Neural crest cell (in vitro differentiated cells): Measurements from ENCODE around the gene ULBP1. TPM values are rescaled to one million over a fixed set of nuclear protein-coding genes. Genes with fewer than 3 reads are reported as not detected.

Source experiments
- DNase-seq: peaks from one replicate; pipeline ENCODE4 v3.0.0; 2021; ENCODE audit warnings: low read depth, mixed read lengths, low spot score
- H3K27ac Mint-ChIP-seq: one replicate; pipeline ENCODE4 v1.8.0; 2021; ENCODE audit warnings: mild to moderate bottlenecking, mixed read lengths; ENCODE audit not compliant: unreplicated experiment
- H3K27me3 Mint-ChIP-seq: 2 replicates; pipeline ENCODE4 v1.8.0; 2021; ENCODE audit warnings: low read depth, mild to moderate bottlenecking, mixed read lengths
- H3K36me3 Mint-ChIP-seq: 2 replicates; pipeline ENCODE4 v1.8.0; 2021; ENCODE audit warnings: low read depth, mild to moderate bottlenecking, mixed read lengths
- H3K4me1 Mint-ChIP-seq: 2 replicates; pipeline ENCODE4 v1.8.0; 2021; ENCODE audit warnings: mixed read lengths
- H3K4me3 Mint-ChIP-seq: one replicate; pipeline ENCODE4 v1.8.0; 2021; ENCODE audit warnings: mild to moderate bottlenecking, mixed read lengths
- H3K9me3 Mint-ChIP-seq: 2 replicates; pipeline ENCODE4 v1.8.0; 2021; ENCODE audit warnings: mixed read lengths
- total RNA-seq: library from RNA; stranded (reverse); gene quantifications from 2 replicates; pipeline ENCODE4 v1.2.1, GENCODE V29; 2021
- TF ChIP-seq, protein P1 (sequence below): fragments of 200-600 bp; sonication (generic); conservative IDR thresholded peaks from 2 replicates; pipeline ENCODE4 v1.5.0; 2021; ENCODE audit warnings: antibody characterized with exemption, mild to moderate bottlenecking

Gene ULBP1
- total RNA-seq, 1 donor from 2014 or later, result 2.3 TPM

DNA sequence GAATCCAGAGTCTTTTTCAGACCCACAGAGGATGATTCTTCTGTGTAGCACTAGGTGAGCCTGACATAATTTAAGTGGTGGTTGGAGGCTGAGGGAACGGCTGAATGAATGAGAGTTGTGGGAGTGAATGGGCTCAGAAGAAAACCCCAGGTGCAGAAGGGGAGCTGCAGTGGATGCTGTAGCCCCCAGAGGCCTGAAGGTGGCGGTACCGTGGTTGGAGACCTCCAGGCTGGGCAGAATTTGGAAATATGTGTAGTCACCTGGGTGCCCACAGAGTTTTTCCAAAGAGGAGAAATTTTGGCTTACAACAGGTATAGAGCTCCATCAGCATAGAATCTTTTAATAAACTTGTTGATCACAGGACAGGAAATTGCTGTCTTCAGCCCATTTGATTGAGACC lies 34.3 kb upstream of the ULBP1 start:
- no peak overlapping the region for H3K4me3 Mint-ChIP-seq
- no peak for DNase-seq
- H3K4me1 Mint-ChIP-seq, result peaks cover 4% of the 10 kb centered on the region
- H3K36me3 Mint-ChIP-seq, result no peaks in the 10 kb centered on the region
- H3K27me3 Mint-ChIP-seq, result peaks cover 93% of the 10 kb centered on the region
- no peak overlapping the region for H3K27ac Mint-ChIP-seq
- no peaks in the 10 kb centered on the region for H3K9me3 Mint-ChIP-seq
- TF ChIP-seq, protein P1, sequence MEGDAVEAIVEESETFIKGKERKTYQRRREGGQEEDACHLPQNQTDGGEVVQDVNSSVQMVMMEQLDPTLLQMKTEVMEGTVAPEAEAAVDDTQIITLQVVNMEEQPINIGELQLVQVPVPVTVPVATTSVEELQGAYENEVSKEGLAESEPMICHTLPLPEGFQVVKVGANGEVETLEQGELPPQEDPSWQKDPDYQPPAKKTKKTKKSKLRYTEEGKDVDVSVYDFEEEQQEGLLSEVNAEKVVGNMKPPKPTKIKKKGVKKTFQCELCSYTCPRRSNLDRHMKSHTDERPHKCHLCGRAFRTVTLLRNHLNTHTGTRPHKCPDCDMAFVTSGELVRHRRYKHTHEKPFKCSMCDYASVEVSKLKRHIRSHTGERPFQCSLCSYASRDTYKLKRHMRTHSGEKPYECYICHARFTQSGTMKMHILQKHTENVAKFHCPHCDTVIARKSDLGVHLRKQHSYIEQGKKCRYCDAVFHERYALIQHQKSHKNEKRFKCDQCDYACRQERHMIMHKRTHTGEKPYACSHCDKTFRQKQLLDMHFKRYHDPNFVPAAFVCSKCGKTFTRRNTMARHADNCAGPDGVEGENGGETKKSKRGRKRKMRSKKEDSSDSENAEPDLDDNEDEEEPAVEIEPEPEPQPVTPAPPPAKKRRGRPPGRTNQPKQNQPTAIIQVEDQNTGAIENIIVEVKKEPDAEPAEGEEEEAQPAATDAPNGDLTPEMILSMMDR, result peak; percentile 55

DNA sequence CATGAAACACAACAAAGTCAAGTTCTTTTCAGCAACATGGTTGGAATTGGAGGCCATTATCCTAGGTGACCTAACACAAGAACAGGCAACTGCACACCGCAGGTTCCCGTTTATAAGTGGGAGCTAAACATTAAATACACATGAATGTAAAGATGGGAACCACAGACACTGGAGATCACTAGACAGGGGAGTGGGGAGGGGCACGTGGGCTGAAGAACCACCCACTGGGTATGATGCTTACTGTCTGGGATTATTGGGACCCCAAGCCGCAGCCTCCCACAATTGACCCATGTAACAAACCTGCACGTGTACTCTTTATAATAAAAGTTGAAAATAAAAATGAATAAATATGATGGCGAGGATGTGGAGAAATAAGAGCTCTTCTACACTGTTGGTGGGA lies 32.2 kb upstream of the ULBP1 start:
- DNase-seq, result no peak
- H3K4me1 Mint-ChIP-seq, result no peaks in the 10 kb centered on the region
- no peaks in the 10 kb centered on the region for H3K36me3 Mint-ChIP-seq
- TF ChIP-seq, protein P1, result no peak
- no peak overlapping the region for H3K27ac Mint-ChIP-seq
- H3K27me3 Mint-ChIP-seq, result peaks cover 95% of the 10 kb centered on the region
- no peaks in the 10 kb centered on the region for H3K9me3 Mint-ChIP-seq
- no peak overlapping the region for H3K4me3 Mint-ChIP-seq

DNA sequence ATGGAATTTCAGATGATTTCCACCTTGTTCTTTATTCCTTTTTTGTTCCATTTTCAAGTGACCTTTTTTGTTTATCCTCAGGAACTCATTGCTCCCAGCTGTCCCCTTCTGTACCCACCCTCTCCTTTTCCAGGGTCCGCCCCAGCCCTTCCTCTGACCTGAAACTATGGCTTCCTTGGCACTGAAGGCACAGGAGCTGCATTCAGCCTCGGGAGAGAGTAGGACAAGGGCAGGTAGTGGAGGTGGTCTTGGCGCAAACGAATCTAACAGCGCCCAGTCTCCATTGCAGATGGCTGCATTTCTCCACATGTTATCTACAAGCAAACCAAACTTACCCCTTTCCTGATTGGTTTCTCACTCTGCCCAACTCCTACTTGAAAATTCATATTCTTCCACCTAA lies 30.7 kb upstream of the ULBP1 start:
- H3K27me3 Mint-ChIP-seq, result peaks cover 97% of the 10 kb centered on the region
- no peaks in the 10 kb centered on the region for H3K4me1 Mint-ChIP-seq
- H3K27ac Mint-ChIP-seq, result no peak overlapping the region
- no peaks in the 10 kb centered on the region for H3K36me3 Mint-ChIP-seq
- no peaks in the 10 kb centered on the region for H3K9me3 Mint-ChIP-seq
- TF ChIP-seq, protein P1, result no peak
- no peak for DNase-seq
- H3K4me3 Mint-ChIP-seq, result no peak overlapping the region

DNA sequence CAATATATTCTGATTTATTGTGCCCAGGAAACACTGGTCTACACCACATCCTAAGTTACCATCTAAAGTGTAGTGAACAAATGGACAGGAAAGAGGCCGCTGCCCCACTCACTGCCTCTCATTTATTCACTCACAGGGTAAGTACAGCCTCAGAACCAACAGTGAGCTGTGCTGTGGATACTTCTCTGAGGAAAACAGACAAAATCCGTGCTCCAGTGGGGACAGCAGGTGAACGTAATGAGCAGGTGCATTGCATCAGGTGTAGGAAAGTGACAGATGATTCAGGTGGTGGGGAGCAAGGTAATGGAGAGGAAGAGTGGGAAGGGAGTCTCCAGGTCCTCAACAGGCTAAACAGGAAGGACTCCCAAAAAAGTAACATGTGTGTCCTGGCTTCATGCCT lies 30.3 kb upstream of the ULBP1 start:
- Mint-ChIP-seq H3K4me1 (no peaks in the 10 kb centered on the region), H3K9me3 (no peaks in the 10 kb centered on the region), H3K36me3 (no peaks in the 10 kb centered on the region), H3K4me3 (no peak overlapping the region), H3K27ac (no peak overlapping the region), H3K27me3 (peaks cover 97% of the 10 kb centered on the region)
- TF ChIP-seq, protein P1, result no peak
- DNase-seq, result no peak

DNA sequence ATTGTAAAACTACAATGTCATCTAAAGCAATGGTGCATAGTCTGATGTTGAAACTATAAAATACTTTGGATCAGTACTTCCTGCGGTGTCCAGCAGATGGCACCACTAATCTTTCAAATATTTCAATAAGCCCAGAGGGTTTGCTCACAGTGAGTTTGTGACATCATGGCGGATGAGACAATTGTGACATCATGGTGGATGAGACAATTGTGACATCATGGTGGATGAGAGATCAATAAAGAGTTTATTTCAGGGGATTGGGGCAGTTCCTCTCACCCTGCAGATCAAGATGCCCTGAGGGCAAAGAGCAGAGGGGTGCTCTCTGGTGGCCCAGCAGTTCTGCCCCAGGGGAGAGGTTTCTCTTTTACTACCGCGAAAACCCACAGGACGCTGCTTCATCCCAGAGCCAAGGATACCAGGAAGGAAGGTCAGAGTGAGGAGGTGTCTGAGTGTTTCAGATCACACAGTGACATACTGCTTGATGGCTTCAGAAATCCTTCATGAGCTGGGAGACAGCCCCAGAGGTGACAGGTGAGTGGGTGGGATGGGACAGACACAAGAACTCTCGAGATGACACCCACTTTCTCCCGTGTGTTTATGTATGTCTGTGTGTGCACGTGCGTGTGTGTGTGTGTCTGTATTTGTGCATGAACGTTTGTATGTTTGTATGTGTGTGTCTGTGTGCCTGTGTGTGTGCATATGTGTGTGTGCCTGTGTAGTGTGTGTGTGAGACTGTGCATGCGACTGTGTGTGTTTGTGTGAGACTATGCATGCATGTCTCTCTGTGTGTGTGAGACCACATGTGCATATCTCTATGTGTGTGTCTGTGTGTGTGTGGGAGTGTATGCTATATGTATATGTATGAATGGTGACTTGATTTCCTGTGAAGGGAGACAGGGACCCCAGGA lies 29.2 kb upstream of the ULBP1 start:
- TF ChIP-seq, protein P1, result peak; percentile 92
- DNase-seq, result peak; percentile 70
- Mint-ChIP-seq H3K36me3 (no peaks in the 10 kb centered on the region), H3K27me3 (peaks cover 97% of the 10 kb centered on the region), H3K9me3 (no peaks in the 10 kb centered on the region), H3K4me1 (peaks cover 7% of the 10 kb centered on the region), H3K27ac (no peak overlapping the region), H3K4me3 (peak overlapping the region; percentile 5)
